ENCODE data around the gene CCL4L2.
"Not testable (repeated sequence)": the region's sequence is repeated elsewhere in the genome, so short reads cannot be mapped to it uniquely, and the experiment has no call there.

CCL4L2 gene

GRCh38 chr17:36195434-36196130, 15.3 kb upstream of the CCL4L2 start:
- H3K9ac ChIP-seq (ENCODE audit: low read length in 5 of 5), result no peak overlapping the region
- no peak overlapping the region for H3K27ac ChIP-seq (ENCODE audit: low read depth, low read length)
- H3K4me3 ChIP-seq (ENCODE audit: low read depth in 1 of 5, low read length in 5 of 5), result no peak overlapping the region
- H3K4me1 ChIP-seq (ENCODE audit: control insufficient read depth in 5 of 5, insufficient read depth in 5 of 5, low read length in 5 of 5), result peaks cover 6 to 55% (median 13%) of the 10 kb centered on the region in 5 donors
- H3K36me3 ChIP-seq (ENCODE audit: control insufficient read depth in 5 of 5, insufficient read depth in 5 of 5, low read length in 5 of 5), result no peaks in the 10 kb centered on the region
- peaks cover 0 to 16% (median 5%) of the 10 kb centered on the region in 5 donors for H3K27me3 ChIP-seq (ENCODE audit: control insufficient read depth in 5 of 5, insufficient read depth in 4 of 5, low read length in 5 of 5)
- no peaks in the 10 kb centered on the region for H3K9me3 ChIP-seq (ENCODE audit: control insufficient read depth in 5 of 5, low read length in 5 of 5)

GRCh38 chr17:36196131-36196486, 14.8 kb upstream of the CCL4L2 start:
- no peak overlapping the region for H3K4me3 ChIP-seq (ENCODE audit: low read depth in 1 of 5, low read length in 5 of 5)
- no peak overlapping the region for H3K9ac ChIP-seq (ENCODE audit: low read length in 5 of 5)
- no peaks in the 10 kb centered on the region for H3K36me3 ChIP-seq (ENCODE audit: control insufficient read depth in 5 of 5, insufficient read depth in 5 of 5, low read length in 5 of 5)
- peaks cover 0 to 16% (median 5%) of the 10 kb centered on the region in 5 donors for H3K27me3 ChIP-seq (ENCODE audit: control insufficient read depth in 5 of 5, insufficient read depth in 4 of 5, low read length in 5 of 5)
- no peaks in the 10 kb centered on the region for H3K9me3 ChIP-seq (ENCODE audit: control insufficient read depth in 5 of 5, low read length in 5 of 5)
- H3K4me1 ChIP-seq (ENCODE audit: control insufficient read depth in 5 of 5, insufficient read depth in 5 of 5, low read length in 5 of 5), result peaks cover 6 to 50% (median 13%) of the 10 kb centered on the region in 5 donors
- no peak overlapping the region for H3K27ac ChIP-seq (ENCODE audit: low read depth, low read length)

- H3K27ac ChIP-seq (ENCODE audit: low read depth, low read length), result no peak overlapping the region
- no peak overlapping the region for H3K9ac ChIP-seq (ENCODE audit: low read length in 5 of 5)
- no peaks in the 10 kb centered on the region for H3K36me3 ChIP-seq (ENCODE audit: control insufficient read depth in 5 of 5, insufficient read depth in 5 of 5, low read length in 5 of 5)
- no peaks in the 10 kb centered on the region for H3K9me3 ChIP-seq (ENCODE audit: control insufficient read depth in 5 of 5, low read length in 5 of 5)
- H3K4me1 ChIP-seq (ENCODE audit: control insufficient read depth in 5 of 5, insufficient read depth in 5 of 5, low read length in 5 of 5), result peaks cover 4 to 38% (median 6%) of the 10 kb centered on the region in 5 donors
- peaks cover 0 to 16% (median 5%) of the 10 kb centered on the region in 5 donors for H3K27me3 ChIP-seq (ENCODE audit: control insufficient read depth in 5 of 5, insufficient read depth in 4 of 5, low read length in 5 of 5)
- H3K4me3 ChIP-seq (ENCODE audit: low read depth in 1 of 5, low read length in 5 of 5), result no peak overlapping the region
These were observed 13.5 kb upstream of the CCL4L2 start for GRCh38 chr17:36197387-36197703.

GRCh38 chr17:36198831-36199465, 11.9 kb upstream of the CCL4L2 start:
- H3K9me3 ChIP-seq (ENCODE audit: control insufficient read depth in 5 of 5, low read length in 5 of 5), result no peaks in the 10 kb centered on the region
- peaks cover 0 to 16% (median 5%) of the 10 kb centered on the region in 5 donors for H3K27me3 ChIP-seq (ENCODE audit: control insufficient read depth in 5 of 5, insufficient read depth in 4 of 5, low read length in 5 of 5)
- H3K4me1 ChIP-seq (ENCODE audit: control insufficient read depth in 5 of 5, insufficient read depth in 5 of 5, low read length in 5 of 5), result peaks cover 0 to 38% (median 0%) of the 10 kb centered on the region in 5 donors
- H3K4me3 ChIP-seq (ENCODE audit: low read depth in 1 of 5, low read length in 5 of 5), result no peak overlapping the region
- H3K9ac ChIP-seq (ENCODE audit: low read length in 5 of 5), result no peak overlapping the region
- H3K36me3 ChIP-seq (ENCODE audit: control insufficient read depth in 5 of 5, insufficient read depth in 5 of 5, low read length in 5 of 5), result no peaks in the 10 kb centered on the region
- H3K27ac ChIP-seq (ENCODE audit: low read depth, low read length), result no peak overlapping the region

- peaks cover 0 to 27% (median 0%) of the 10 kb centered on the region in 5 donors for H3K4me1 ChIP-seq (ENCODE audit: control insufficient read depth in 5 of 5, insufficient read depth in 5 of 5, low read length in 5 of 5)
- not testable (repeated sequence) for H3K27me3 ChIP-seq (ENCODE audit: control insufficient read depth in 5 of 5, insufficient read depth in 4 of 5, low read length in 5 of 5); H3K9me3 ChIP-seq (ENCODE audit: control insufficient read depth in 5 of 5, low read length in 5 of 5); H3K4me3 ChIP-seq (ENCODE audit: low read depth in 1 of 5, low read length in 5 of 5); H3K36me3 ChIP-seq (ENCODE audit: control insufficient read depth in 5 of 5, insufficient read depth in 5 of 5, low read length in 5 of 5); H3K9ac ChIP-seq (ENCODE audit: low read length in 5 of 5); H3K27ac ChIP-seq (ENCODE audit: low read depth, low read length)
These were observed 9.8 kb upstream of the CCL4L2 start for GRCh38 chr17:36201102-36201501.

GRCh38 chr17:36201506-36201905, 9.4 kb upstream of the CCL4L2 start:
- not testable (repeated sequence) for H3K9me3 ChIP-seq (ENCODE audit: control insufficient read depth in 5 of 5, low read length in 5 of 5); H3K36me3 ChIP-seq (ENCODE audit: control insufficient read depth in 5 of 5, insufficient read depth in 5 of 5, low read length in 5 of 5); H3K27ac ChIP-seq (ENCODE audit: low read depth, low read length); H3K4me3 ChIP-seq (ENCODE audit: low read depth in 1 of 5, low read length in 5 of 5); H3K27me3 ChIP-seq (ENCODE audit: control insufficient read depth in 5 of 5, insufficient read depth in 4 of 5, low read length in 5 of 5); H3K9ac ChIP-seq (ENCODE audit: low read length in 5 of 5)
- H3K4me1 ChIP-seq (ENCODE audit: control insufficient read depth in 5 of 5, insufficient read depth in 5 of 5, low read length in 5 of 5), result peaks cover 0 to 23% (median 0%) of the 10 kb centered on the region in 5 donors

GRCh38 chr17:36203335-36203734, 7.5 kb upstream of the CCL4L2 start:
- Histone ChIP-seq H3K27ac (ENCODE audit: low read depth, low read length) (no peak overlapping the region), H3K4me3 (ENCODE audit: low read depth in 1 of 5, low read length in 5 of 5) (no peak overlapping the region), H3K36me3 (ENCODE audit: control insufficient read depth in 5 of 5, insufficient read depth in 5 of 5, low read length in 5 of 5) (no peaks in the 10 kb centered on the region), H3K9ac (ENCODE audit: low read length in 5 of 5) (no peak overlapping the region), H3K27me3 (ENCODE audit: control insufficient read depth in 5 of 5, insufficient read depth in 4 of 5, low read length in 5 of 5) (peaks cover 0 to 5% (median 0%) of the 10 kb centered on the region in 5 donors), H3K9me3 (ENCODE audit: control insufficient read depth in 5 of 5, low read length in 5 of 5) (no peaks in the 10 kb centered on the region), H3K4me1 (ENCODE audit: control insufficient read depth in 5 of 5, insufficient read depth in 5 of 5, low read length in 5 of 5) (peaks cover 0 to 11% (median 0%) of the 10 kb centered on the region in 5 donors)

GRCh38 chr17:36204724-36205500, 6.0 kb upstream of the CCL4L2 start:
- Histone ChIP-seq H3K4me3 (ENCODE audit: low read depth in 1 of 5, low read length in 5 of 5) (no peak overlapping the region), H3K9me3 (ENCODE audit: control insufficient read depth in 5 of 5, low read length in 5 of 5) (no peaks in the 10 kb centered on the region), H3K9ac (ENCODE audit: low read length in 5 of 5) (no peak overlapping the region), H3K27me3 (ENCODE audit: control insufficient read depth in 5 of 5, insufficient read depth in 4 of 5, low read length in 5 of 5) (no peaks in the 10 kb centered on the region), H3K27ac (ENCODE audit: low read depth, low read length) (no peak overlapping the region), H3K36me3 (ENCODE audit: control insufficient read depth in 5 of 5, insufficient read depth in 5 of 5, low read length in 5 of 5) (no peaks in the 10 kb centered on the region), H3K4me1 (ENCODE audit: control insufficient read depth in 5 of 5, insufficient read depth in 5 of 5, low read length in 5 of 5) (peaks cover 0 to 7% (median 0%) of the 10 kb centered on the region in 5 donors)

GRCh38 chr17:36205637-36206485, 5.0 kb upstream of the CCL4L2 start:
- Histone ChIP-seq H3K36me3 (ENCODE audit: control insufficient read depth in 5 of 5, insufficient read depth in 5 of 5, low read length in 5 of 5) (no peaks in the 10 kb centered on the region), H3K9me3 (ENCODE audit: control insufficient read depth in 5 of 5, low read length in 5 of 5) (no peaks in the 10 kb centered on the region), H3K9ac (ENCODE audit: low read length in 5 of 5) (no peak overlapping the region), H3K4me3 (ENCODE audit: low read depth in 1 of 5, low read length in 5 of 5) (no peak overlapping the region), H3K27me3 (ENCODE audit: control insufficient read depth in 5 of 5, insufficient read depth in 4 of 5, low read length in 5 of 5) (peaks cover 0 to 2% (median 0%) of the 10 kb centered on the region in 5 donors), H3K4me1 (ENCODE audit: control insufficient read depth in 5 of 5, insufficient read depth in 5 of 5, low read length in 5 of 5) (peaks cover 0 to 12% (median 0%) of the 10 kb centered on the region in 5 donors), H3K27ac (ENCODE audit: low read depth, low read length) (no peak overlapping the region)
